HG02678 (cell line): ENCODE data around the gene EPS15.
"Not testable (repeated sequence)": the region's sequence is repeated elsewhere in the genome, so short reads cannot be mapped to it uniquely, and the experiment has no call there.

Experiments
- ATAC-seq: cut with Tn5 transposase; IDR thresholded peaks from one replicate; pipeline ENCODE4 v1.9.1; 2021; ENCODE audit warnings: mild to moderate bottlenecking, moderate library complexity; ENCODE audit not compliant: unreplicated experiment

EPS15 gene

DNA sequence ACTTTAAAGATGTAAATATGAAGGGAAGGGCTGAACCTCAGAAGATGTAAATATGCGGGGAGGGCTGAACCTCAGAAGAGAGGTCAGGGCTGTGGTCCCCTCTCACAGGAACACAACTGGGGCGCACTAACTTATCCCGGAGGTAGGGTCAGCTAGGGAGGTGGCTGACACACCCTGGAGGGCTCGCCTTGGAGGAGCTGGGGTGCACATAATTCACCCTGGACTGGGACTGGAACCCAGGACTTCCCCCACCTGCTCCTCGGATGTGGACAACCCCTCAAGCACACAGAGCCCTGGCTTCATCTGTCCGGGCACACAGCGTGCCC, 174.8 kb downstream of the EPS15 start:
- no peak for ATAC-seq

DNA sequence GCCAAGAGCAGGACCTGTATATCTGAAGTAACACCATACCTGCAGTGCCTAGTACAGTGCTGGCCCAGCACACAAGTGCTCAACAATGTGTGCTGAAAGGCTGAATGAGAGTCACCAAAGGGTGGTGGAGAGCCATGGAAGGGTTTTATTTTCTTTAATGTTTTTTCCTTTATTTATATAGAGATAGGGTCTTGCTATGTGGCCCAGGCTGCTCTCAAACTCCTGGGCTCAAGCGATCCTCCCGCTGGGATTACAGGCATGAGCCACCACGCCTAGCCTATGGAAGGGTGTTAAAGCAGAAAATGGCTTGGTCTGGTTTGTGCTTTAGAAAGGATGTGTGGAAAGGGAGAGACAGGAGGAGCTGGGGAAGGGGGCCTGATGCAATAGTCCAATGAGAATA, 175.4 kb downstream of the EPS15 start:
- no peak for ATAC-seq

DNA sequence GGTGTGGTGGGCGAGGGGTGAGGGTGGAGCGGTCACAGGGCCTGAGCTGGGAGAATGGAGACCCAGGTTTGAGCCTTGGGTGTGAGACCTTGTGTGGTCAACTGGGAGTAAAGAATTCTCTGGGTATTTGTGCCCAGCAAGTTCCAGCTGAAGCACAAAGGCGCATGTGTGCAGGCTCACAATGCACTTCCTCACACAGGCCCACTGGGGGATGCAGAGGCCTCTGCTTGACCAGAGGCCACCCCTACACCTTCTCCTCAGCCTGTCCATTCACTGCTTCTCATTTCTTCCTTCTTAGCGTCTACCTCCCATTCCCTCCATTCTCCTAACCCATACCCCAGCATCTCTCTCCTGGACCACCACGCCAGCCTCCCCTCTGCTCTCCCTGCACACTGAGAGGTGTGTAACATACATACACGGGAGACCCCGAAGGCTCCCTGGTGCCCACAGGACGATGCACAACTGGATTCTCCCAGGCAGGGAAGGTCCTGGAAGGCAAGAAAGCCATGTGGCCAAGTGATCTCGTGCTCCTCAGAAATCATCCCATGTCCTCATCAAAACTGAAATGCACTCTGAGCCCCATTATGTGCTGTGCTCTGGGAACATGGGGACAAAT, 176.4 kb downstream of the EPS15 start:
- ATAC-seq, result no peak

DNA sequence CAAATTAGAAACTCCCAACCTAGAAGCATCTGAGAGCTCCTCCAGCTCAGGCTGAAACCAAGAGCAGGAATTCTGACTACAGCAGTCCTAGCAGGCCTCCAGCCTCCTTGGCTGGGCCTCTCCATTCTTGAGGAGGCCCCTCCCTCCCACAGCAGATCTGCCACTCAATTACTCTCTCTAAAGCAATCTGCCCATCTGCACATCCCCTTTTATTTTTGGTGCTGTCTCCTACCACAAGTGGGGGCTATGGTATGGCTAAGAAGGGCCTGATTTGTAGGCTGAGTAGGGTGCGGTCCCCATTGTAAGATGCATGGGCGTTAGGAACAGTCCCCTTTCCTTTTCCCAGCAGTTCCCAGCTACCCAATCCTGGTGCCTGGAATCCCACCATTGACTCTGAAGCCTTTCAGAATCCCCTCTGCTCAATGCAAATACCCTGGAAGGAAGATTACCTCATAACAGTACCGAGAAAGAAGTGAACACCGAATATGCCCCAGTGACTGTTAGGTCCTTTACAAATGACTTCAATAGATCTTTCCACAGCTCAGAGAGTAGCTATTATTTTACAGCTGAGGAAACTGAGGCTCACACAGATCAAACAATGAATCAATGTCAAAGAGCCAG, 177.1 kb downstream of the EPS15 start:
- ATAC-seq, result no peak

DNA sequence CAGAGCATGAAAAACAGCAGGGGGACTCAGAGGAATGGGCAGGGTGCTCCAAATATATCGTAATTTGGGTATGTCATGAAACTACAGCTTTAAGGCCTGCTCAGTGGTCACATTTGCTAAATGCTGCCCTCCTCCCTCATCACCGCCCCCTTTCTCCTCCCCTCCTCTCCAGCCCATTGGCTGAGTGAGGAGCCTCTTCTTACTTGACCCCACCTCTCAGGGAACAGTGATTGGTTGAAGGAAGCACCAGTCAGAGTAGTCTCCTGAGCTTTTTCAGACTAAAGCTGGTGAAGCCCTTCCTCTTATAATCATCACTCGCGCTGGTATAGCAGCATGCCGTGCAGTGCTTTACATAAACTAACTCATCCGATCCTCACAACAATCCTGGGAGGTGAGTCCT, 178.7 kb downstream of the EPS15 start:
- no peak for ATAC-seq

DNA sequence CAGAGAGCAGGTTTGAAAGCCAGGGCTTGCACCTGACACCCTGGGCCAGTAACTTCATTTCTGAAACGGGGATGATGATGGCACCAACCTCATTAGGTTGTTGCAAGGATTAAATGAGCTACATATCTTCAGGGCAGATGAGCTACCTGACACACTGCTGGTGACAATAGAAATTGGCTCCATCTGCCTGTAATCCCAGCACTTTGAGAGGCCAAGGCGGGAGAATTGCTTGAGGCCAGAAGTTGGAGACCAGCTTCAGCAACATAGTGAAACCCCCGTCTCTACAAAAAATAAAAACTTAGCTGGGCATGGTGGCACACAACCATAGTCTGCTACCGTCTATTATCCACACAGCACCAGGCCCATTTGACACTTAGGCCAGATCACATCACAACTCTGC, 182.4 kb downstream of the EPS15 start:
- no peak for ATAC-seq

DNA sequence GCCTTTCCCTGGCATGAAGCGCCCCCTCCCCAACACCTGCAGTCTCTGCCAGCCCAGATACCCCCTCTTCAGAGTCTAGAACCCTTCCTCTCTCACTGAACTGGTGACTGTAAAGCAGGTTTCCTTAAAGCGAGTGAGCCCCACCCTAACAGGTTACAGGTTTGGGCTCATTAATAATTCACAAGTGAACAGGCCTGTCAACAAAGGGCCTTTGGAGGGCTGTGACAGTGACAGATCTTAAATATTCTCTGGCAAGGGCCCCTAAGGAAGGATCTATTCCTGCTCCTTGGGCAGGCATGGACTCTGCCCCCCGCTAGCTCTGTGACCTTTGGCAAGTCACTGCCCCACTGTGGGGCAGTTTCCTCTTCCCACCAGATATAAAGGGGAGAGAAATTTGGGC, 183.1 kb downstream of the EPS15 start:
- no peak for ATAC-seq

DNA sequence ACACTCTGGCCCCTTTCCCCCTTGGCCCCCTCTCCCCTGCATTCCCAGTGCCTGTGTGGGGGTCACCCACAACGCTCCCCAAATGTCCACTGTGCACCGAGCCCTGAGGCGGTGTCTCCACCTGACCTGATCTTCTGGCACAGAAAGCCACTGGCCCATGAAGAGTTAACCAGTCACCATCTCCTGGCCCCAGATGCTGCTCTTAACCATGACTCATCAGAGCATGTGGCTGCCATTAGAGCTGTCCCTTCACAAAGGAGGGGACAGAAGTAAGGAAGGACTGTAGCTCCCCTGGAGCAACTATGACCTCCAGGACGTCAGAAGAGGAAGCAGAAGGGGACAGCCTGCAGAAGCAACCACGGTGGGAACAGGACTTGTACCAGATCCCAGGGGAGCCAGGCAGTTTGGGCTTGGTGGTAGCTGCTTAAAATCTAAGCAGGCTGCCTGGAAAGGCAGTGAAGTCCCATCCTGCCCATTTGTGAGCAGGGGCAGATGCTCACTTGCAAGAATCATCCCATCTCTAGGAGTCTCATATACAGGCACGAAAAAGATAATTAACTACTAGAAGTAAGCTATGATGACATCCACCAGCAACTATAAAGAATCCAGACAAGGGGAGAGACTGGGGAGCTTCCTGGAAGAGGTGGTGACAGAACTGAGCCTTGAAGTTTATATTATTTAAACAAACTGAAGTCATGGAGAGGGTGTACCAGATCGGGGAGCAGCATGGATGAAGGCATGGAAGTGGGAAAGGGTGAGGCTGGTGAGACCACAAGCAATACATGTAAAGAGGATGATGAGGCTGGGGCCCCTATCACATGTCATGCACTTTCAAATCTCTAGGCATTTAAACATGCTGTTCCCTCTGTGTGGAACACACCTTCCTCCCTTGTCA, 187.6 kb downstream of the EPS15 start:
- peak; percentile 51 for ATAC-seq

DNA sequence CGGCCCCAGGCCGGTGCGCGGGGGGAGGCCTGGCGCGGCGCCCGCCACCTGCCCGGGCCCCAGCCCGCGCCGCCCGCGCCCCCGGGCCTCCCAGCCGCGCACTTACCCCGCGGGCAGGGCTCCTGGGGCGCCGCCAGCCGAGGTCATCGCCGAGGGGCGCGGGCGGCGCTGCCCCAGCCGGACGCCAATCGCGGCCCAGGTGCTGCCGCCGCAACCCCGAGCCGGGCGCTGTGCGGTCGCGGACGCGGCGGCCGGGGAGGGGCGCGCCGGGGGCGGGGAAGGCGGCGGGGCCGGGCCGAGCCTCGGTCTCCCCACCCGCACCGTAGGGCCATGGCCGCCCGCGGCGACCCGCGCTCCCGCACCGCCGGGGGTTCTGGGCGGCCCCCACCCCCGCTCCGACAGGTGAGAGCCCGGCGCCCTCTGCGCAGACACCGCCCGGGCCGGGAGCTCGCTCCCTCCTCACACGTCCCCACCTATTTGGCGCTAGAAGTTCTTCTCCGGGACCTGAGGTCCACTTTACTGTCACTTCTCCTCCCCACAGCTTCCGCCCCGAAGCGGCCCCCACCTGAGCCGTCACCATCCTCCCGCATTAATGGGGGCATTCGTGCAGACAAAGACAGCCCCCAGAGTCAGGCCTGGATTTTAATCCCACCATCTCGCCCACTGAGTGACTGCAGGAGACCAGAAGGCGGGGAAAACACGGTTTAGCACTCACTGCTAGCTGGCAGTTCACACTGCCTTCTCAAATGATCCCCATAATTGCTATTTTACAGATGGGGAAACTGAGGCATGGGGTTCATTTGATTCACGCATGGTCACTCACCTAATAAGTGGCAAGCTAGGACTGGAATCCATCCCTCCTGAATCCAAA, 188.5 kb downstream of the EPS15 start, which contains the start of gene TTC39A:
Gene TTC39A, minus strand, starts transcription at position 232 of the 871 bp plus-strand sequence. Its CDS starts 85 bp downstream, at position 147.
- ATAC-seq, result no peak

DNA sequence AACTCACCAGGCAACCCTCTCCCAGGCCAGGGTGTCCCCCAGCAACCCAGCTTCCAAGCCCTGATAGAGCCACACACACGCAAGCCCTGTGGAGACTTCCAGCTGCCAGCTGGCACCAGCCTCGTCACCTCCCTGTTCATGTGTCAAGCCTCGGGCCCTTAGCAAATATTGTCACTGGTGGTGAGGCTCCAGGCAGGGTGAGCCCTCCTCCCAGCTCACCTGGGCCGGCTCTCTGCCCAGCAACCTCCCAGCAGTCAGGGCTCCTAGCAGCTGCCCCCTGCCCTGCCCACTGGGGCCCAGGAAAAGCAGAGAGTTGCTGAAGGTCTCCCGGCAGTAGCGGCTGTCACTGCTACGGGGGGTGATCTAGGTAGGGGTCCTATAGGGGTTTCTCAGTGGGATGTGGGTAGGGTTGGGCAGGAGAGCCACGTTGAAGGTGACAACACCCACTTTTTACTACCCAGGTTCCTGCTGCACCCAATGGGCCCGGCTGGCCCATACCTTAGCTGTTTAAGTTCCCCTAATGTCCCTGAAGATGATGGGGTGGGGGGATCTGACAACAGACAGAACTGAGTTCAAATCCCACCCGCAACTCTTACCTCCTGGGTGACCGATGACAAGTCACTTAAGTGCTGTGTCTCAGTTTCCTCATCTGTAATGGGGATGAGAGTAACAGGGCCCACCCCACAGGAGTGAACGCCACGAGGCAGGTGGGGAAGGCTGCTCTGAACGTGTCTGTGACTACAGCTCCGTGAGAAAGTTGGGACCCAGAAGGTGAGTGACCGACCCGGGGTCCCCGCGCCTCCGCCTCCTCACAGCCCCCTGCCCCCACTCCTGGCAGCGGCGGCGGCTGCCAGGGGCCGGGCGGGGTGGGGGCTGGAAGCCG, 189.4 kb downstream of the EPS15 start:
- no peak for ATAC-seq

DNA sequence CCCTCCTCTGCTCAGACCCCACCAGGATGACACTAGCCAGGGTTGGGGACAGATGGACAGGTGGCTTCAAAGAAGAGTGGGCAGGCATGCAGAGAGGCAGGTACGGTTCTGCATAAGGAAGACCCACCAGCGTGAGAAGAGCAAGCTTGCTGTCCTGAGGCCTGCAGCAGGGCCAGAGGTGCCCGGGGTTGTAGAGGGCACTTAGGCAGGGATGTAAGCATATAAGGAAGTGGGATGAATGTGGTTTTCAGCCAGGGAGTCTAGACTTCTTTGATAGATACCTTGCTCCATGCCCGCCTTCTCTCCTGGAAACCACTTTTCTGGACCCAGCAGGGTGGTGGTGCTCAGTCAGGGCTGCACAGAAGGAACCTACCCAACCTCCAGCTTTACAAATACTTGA, 190.1 kb downstream of the EPS15 start:
- ATAC-seq, result no peak

DNA sequence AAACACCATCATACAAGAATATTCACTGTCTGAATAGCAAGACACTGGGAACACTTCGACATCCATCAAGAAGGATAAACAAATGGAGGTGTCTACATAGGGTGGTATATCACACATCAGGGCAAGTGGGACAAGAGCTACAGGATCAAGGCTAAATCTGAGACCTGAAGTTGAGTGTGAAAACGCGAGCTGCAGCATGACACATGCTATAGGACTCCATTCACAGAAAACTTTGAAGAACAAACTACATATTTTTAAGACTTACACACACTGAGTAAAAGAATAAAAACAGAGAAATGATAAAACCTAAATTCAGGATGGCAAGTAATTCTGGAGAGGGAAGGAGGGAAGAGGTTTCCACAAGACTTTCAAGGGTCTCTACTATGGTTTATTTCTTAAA, 190.8 kb downstream of the EPS15 start:
- no peak for ATAC-seq

DNA sequence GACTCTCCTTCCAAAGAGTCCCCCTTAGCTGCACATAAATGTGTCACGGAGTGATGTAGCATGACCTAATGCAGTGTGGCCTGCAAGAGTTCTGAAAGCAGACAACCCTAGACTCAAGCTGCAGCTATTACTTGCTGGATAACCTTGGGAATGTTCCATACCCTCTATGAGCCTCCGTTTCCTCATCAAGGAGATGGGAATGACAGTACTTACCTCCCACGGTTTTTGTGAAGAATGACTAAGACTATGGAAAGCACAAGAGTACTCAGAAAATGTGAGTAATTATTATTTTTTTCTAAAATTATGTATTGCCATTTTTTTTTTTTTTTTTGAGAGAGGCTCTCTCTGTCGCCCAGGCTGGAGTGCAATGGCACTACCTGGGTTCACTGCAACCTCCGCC, 191.7 kb downstream of the EPS15 start:
- ATAC-seq, result no peak

DNA sequence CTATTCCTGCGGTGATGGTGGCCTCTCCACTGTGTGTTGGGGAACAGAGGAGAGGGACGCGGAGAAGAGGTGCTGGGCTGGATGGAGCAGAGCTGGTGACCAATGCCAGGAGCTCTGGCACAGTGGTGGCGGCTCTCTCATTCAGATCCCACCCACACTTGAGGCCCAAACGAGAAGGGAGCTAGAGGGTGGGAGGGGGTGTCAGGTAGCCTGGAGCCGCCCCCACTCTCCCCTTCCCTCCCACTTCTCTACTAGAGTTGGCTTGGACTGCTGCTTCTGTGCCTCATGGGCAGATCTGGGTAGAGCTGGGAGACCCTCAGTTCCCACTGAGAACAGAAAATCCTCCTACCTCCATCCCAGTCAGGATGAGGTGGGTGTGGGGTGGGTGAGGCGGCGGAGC, 192.2 kb downstream of the EPS15 start:
- ATAC-seq, result no peak

DNA sequence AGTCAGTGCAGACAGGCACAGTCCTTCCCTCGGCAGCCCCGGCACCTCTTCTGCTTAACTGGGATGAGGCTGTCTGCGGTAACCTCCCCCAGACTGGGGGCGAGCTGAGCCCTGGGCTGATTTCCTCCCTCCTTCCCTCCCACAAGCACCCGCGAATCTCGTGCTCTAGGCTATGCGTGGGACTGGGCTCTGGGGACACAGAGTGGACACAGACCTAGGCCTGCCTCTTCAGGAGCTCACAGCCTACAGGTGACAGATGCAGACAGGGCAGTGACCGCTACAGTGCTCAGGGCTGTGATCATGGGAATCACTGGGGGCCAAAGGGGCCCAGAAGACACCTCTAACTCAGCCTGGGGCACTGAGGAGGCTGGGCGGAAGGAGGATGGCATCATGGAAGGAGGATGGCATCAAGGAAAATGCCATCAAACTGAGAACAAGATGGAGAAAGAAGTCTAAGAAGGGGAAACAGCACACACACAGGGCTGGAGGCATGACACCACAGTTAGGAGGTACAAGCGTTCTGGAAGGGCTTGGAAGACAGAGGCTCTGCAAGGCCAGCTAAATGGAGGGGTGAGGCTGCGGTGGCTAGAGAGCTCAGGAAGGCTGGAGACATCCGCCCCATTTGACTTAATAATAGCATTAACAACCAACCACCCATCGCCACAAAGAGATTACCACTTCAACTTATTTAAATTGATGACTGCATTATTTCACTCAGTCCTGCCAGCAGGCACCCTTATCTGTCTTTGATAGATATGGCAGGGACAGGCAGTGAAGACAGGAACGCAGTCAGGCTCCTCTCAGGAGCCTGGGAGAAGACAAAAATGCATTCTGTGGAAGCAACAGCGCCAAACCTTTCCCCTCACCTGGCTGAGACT, 192.9 kb downstream of the EPS15 start:
- ATAC-seq, result no peak

DNA sequence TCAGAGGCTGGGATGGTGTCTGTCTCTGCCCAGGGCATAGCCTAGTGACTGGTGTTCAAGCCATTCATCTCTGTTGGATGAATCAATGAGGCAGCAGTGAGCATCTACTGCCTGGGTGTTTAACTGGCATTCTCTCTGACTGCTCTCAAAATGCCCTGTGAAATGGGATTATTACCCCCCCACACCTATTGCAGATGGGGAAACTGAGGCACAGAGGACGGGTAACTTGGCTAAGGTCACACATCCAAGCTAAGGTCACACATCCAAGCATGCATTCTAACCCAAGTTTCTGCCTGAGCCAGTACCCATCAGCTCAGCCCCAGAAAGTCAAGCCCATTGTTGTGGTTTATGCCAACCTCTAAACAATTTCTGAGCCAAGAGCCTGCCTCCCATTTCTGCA, 193.7 kb downstream of the EPS15 start:
- no peak for ATAC-seq

DNA sequence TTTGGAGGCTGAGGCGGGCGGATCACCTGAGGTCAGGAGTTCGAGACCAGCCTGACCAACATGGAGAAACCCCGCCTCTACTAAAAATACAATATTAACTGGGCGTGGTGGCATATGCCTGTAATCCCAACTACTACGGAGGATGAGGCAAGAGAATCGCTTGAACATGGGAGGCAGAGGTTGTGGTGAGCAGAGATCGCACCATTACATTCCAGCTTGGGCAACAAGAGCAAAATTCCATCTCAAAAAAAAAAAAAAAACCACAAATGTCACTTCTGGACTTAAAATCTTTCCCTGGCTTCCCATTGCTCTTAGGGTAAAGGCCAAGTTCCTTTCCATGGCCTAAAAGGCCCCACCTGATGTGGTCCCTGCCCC, 194.1 kb downstream of the EPS15 start:
- ATAC-seq, result not testable (repeated sequence)

DNA sequence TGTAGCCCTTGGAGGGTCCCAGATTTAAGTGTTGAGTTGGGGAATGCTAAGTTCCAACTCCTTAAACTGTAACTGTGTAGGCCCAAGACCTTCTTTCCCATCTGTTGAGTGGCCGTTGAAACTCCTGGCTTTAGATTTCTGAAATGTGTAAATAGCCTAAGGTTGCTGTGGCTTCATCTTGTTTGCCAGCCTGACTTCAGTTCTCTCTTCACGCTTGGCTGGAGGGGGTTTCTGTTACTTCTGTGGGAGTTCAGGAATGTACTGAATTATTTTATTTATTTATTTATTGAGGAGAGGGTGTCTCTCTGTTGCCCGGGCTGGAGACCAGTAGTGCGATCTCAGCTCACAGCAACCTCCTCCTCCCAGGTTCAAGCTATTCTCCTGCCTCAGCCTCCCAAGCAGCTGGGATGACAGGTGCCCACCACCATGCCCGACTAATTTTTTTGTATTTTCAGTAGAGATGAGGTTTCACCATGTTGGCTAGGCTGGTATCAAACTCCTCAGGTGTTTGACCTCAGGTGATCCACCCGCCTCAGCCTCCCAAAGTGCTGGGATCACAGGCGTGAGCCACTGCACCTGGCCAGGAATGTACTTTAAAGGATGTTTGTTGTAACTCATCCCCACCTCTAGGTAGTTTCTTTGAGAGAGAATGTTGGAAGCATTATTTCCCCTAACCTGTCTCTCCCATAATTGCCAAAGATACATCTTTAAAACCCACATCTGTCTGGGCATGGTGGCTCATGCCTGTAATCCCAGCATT, 194.6 kb downstream of the EPS15 start:
- no peak for ATAC-seq

DNA sequence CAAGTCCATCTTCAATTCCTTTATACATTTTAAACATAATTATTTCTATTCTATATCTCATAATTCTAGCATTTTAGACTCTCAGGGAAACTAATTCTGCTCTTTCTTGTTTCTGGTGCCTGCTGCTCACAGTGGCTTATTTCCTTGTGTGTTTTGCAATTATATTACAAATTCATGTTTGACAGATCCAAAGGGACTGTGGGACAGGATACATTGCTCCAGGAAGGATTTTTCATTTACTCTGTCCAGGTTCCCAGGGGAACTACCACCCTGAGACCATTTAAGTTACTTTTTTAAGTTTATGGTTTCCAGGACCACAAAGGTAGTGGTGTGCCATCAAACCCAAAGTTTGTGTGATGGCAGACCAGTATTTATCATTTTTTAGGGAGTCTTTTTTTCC, 195.3 kb downstream of the EPS15 start:
- no peak for ATAC-seq
